ENCODE results near the gene MS4A4A. TPM values are rescaled to one million over a fixed set of nuclear protein-coding genes. Genes with fewer than 3 reads are reported as not detected.

Gene MS4A4A
- total and polyA plus RNA-seq, 2 of the 8 experiments (the other 6 are each of a cell fraction or from before 2014, with no cell fraction given), result not detected

DNA sequence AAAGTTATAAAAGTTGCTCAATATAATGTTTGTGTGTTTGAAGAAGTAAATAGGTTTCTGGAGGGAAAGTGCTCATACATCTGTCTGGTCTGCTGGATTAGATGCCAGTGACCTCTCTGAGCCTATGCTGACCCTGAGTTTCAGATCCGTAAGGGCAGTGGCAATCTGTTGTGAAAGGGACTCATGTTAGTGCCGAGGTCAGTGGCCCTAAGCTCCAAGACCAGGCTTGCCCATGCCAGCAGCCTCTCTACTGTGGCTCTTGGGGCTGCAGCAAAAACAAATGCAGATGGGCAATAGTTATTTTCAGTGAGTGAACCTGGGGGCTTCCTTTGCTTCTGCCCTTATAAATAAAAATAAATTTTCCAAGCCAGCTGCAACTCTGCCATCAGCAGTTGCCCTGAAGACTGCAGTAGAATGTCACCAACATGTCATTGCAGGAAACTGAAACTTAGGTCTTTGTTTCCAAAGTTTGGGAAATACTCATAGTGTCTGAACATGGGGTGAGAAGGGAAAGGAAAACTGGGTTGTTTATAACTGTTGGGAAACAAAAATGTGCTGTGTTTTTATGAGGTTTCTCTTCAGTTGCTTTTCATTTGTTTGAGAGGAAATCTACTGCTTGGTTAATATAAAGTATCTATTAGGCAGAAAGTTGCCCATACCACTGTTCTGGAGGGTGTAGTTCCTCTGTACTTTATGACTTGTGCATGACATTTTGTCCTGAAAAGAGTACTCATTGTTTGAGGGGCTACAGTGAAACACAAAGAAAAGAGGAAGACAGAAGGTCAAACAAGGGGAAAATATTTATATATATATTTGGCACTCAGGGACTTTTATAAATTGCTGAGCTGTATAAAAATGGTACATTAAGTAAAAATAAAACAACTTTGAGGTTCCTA, 28.0 kb upstream of the MS4A4A start:
- no peak overlapping the region for H2AK5ac ChIP-seq (ENCODE audit: low read depth, low read length)
- H3K23me2 ChIP-seq (ENCODE audit: low read depth, low read length), result no peaks in the 10 kb centered on the region
- H3K4me3 ChIP-seq (ENCODE audit: extremely low read depth in 1 of 4, insufficient read depth in 2 of 4, low read depth in 3 of 4, low read length in 4 of 4), result no peak overlapping the region
- no peaks in the 10 kb centered on the region for H4K20me1 ChIP-seq (replicated peaks in 1 of 2; ENCODE audit: control insufficient read depth in 1 of 2, insufficient read depth in 2 of 2, low read length in 2 of 2)
- no peak overlapping the region for H2BK5ac ChIP-seq (ENCODE audit: low read depth, low read length)
- no peak overlapping the region for H3K23ac ChIP-seq (ENCODE audit: insufficient read length)
- H2AFZ ChIP-seq (ENCODE audit: low read length), result no peak overlapping the region
- 91% methylated on average over 2 of the region's 2 CpGs; no CpG with 5 or more reads in 1 of the 2 experiments for WGBS, 2 experiments (ENCODE audit: extremely low coverage in 1 of 2, insufficient coverage in 1 of 2, insufficient read length in 1 of 2, insufficient replicate concordance in 2 of 2, low coverage in 1 of 2, low lambda C conversion rate in 2 of 2, missing lambda C conversion rate in 1 of 2)
- no peak overlapping the region for H2BK120ac ChIP-seq (replicated peaks; ENCODE audit: low read depth, low read length)
- no peak overlapping the region for H3K4ac ChIP-seq (replicated peaks; ENCODE audit: insufficient read length, low read depth, low read length)
- POLR2A ChIA-PET (ENCODE audit: partially characterized antibody), result no interaction called here
- H3K14ac ChIP-seq (ENCODE audit: insufficient read length), result no peak overlapping the region
- H2BK15ac ChIP-seq (ENCODE audit: low read length), result no peak overlapping the region
- H3K9me3 ChIP-seq (ENCODE audit: insufficient read depth in 2 of 2, low read depth in 1 of 2, low read length in 1 of 2), result no peaks in the 10 kb centered on the region
- H3K56ac ChIP-seq (replicated peaks; ENCODE audit: insufficient read length, low read depth, low read length), result no peak overlapping the region
- FAIRE-seq, result peak; percentile 48
- H3K4me2 ChIP-seq (ENCODE audit: insufficient read depth in 1 of 2, low read depth in 2 of 2, low read length in 2 of 2), result no peak overlapping the region
- TF ChIP-seq CHD1 (IDR thresholded peaks at IDR 0.05; ENCODE audit: low read depth, low read length), result no peak
- no peak overlapping the region for H3K9ac ChIP-seq (replicated peaks in 1 of 4; ENCODE audit: extremely low read depth in 1 of 4, low read depth in 3 of 4, low read length in 3 of 4)
- no peak overlapping the region for H2BK20ac ChIP-seq (ENCODE audit: low read length)
- H4K5ac ChIP-seq (ENCODE audit: insufficient read length, low read depth, low read length), result no peak overlapping the region
- CTCF ChIA-PET (ENCODE audit: partially characterized antibody), result interaction anchor here (0.6 to 3.4 kb wide), 19 partner anchors 9 to 462 kb away, joined by 3 to 19 read pairs (median 5); partner anchors contain the start of gene OOSP4B
- H3K79me2 ChIP-seq (ENCODE audit: control insufficient read depth in 1 of 2, insufficient read depth in 2 of 2, low read length in 2 of 2), result no peaks in the 10 kb centered on the region
- no peak overlapping the region for H3K18ac ChIP-seq (ENCODE audit: extremely low read depth, low read length)
- H2BK12ac ChIP-seq (ENCODE audit: low read depth, low read length), result no peak overlapping the region
- H4K8ac ChIP-seq (ENCODE audit: extremely low read depth, insufficient read depth, low read length), result no peak overlapping the region
- H3K4me1 ChIP-seq (replicated peaks in 1 of 4; ENCODE audit: control insufficient read depth in 3 of 4, insufficient read depth in 4 of 4, low read length in 3 of 4), result no peaks in the 10 kb centered on the region
- H3K27ac ChIP-seq (ENCODE audit: low read depth, low read length), result no peak overlapping the region
- H3K27me3 ChIP-seq (replicated peaks in 1 of 4; ENCODE audit: control insufficient read depth in 3 of 4, extremely low read depth in 1 of 4, insufficient read depth in 3 of 4, low read length in 3 of 4), result no peaks in the 10 kb centered on the region
- no peak for DNase-seq (ENCODE audit: low read depth in 1 of 2, low spot score in 2 of 2)
- H3K79me1 ChIP-seq (ENCODE audit: low read depth, low read length), result no peaks in the 10 kb centered on the region
- no peaks in the 10 kb centered on the region for H3K36me3 ChIP-seq (ENCODE audit: control insufficient read depth in 2 of 4, insufficient read depth in 4 of 4, low read length in 3 of 4)
- H4K91ac ChIP-seq (replicated peaks; ENCODE audit: insufficient read length, low read length), result no peak overlapping the region
